Peyer's patch (tissue), 4 donors: ENCODE measurements around the gene SLC14A1. TPM values are rescaled to one million over a fixed set of nuclear protein-coding genes. Genes with fewer than 3 reads are reported as not detected.

Source experiments
- DNase-seq, 3 donors: peaks; one replicate each; pipeline ENCODE4 v3.0.0-alpha.2; 2017 to 2019
- H3K27ac ChIP-seq, 4 donors: fragments of 200-600 bp; sonication (generic); one replicate each; pipeline ENCODE4 v1.5.1; 2016 to 2019
- H3K27me3 ChIP-seq, 2 donors: fragments of 200-600 bp; sonication (generic); one replicate each; pipeline ENCODE4 v1.5.1; 2019
- H3K36me3 ChIP-seq, 3 donors: fragments of 200-600 bp; sonication (generic); one replicate each; pipeline ENCODE4 v1.5.1; 2016 to 2019
- H3K4me1 ChIP-seq, 4 donors: fragments of 200-600 bp; sonication (generic); one replicate each; pipeline ENCODE4 v1.5.1; 2016 to 2019
- H3K4me3 ChIP-seq, 4 donors: fragments of 200-600 bp; sonication (generic); 1 replicate in 3 of 4; 2 replicates in 1 of 4; pipeline ENCODE4 v1.5.1; 2016 to 2019; ENCODE audit warnings: mild to moderate bottlenecking in 1 of 4
- H3K9me3 ChIP-seq, 4 donors: fragments of 200-600 bp; sonication (generic); one replicate each; pipeline ENCODE4 v1.5.1; 2016 to 2019; ENCODE audit warnings: mild to moderate bottlenecking in 1 of 4
- POLR2A ChIP-seq, 2 donors: fragments of 450-650 bp; IDR thresholded peaks; one replicate each; pipeline ENCODE4 v1.5.1; 2017; ENCODE audit warnings: antibody characterized with exemption in 2 of 2, mild to moderate bottlenecking in 2 of 2, moderate library complexity in 2 of 2
- total RNA-seq, 4 donors: library from RNA; depleted of rRNA; stranded (reverse); fragments of >200 nt; gene quantifications; one replicate each; pipeline ENCODE4 v1.1.0, GENCODE V29; 2016
- TF ChIP-seq, protein P1 (sequence below), 6 experiments: fragments of 450-650 bp in 4 of 6; fragments of 200-600 bp in 2 of 6; sonication (generic) in 1 of 6; IDR thresholded peaks; one replicate each; pipeline ENCODE4 v1.5.1; 2017 to 2019; ENCODE audit warnings: antibody characterized with exemption in 6 of 6, mild to moderate bottlenecking in 3 of 6, moderate library complexity in 1 of 6

SLC14A1 gene
- 1 to 10 TPM in 3 of 4 donors, under 1 TPM in 1; 0.35 to 9.7 (median 1.6) TPM for total RNA-seq

DNA sequence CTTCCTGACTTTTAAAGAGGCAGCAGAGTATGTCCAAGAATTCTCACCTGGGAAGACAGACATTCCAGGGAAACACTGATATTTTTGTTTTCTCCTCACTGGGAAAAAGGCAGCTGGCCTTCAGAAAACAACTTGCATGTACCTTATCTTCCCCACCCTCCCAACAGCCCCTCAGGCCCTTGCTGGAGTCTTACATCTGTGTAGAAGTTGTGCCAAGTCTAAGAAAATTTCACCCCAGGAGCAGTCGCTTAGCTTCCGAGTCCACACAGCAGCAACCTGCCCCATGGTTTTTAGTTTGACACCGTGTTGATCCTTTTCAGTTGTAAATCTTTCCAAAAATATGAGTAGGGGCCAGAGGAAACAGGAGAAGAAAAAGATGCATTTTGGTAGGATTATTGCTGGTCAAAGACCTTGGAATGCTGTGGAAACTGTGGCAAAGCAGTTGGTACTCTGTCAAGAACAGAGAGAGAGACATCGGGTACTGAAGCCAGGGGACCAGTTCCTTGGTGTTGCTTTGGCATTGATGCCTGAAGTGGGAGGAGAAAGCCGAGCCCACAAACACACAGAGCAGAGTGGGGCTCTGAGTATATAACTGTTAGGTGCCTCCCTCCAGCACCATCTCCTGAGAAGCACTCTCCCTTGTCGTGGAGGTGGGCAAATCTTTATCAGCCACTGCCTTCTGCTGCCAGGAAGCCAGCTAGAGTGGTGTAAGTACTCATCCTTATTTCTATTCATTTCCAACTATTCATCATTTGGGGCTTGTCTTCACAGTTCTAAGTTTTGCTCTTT lies at the start of gene SLC14A1:
TSS of gene SLC14A1 (plus strand) at position 615 of the 789 bp plus-strand sequence. CDS start 6,140 bp downstream, outside the sequence.
- no peak for DNase-seq
- no peaks in the 10 kb centered on the region for H3K9me3 ChIP-seq
- H3K36me3 ChIP-seq, result no peaks in the 10 kb centered on the region
- TF ChIP-seq, protein P1, sequence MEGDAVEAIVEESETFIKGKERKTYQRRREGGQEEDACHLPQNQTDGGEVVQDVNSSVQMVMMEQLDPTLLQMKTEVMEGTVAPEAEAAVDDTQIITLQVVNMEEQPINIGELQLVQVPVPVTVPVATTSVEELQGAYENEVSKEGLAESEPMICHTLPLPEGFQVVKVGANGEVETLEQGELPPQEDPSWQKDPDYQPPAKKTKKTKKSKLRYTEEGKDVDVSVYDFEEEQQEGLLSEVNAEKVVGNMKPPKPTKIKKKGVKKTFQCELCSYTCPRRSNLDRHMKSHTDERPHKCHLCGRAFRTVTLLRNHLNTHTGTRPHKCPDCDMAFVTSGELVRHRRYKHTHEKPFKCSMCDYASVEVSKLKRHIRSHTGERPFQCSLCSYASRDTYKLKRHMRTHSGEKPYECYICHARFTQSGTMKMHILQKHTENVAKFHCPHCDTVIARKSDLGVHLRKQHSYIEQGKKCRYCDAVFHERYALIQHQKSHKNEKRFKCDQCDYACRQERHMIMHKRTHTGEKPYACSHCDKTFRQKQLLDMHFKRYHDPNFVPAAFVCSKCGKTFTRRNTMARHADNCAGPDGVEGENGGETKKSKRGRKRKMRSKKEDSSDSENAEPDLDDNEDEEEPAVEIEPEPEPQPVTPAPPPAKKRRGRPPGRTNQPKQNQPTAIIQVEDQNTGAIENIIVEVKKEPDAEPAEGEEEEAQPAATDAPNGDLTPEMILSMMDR (IDR thresholded peaks at IDR 0.05), result no peak
- no peak for TF ChIP-seq POLR2A (IDR thresholded peaks at IDR 0.05)
- no peak within 1 kb of the TSS for H3K27ac ChIP-seq
- H3K27me3 ChIP-seq, result no peaks in the 10 kb centered on the region
- no peaks in the 10 kb centered on the region for H3K4me1 ChIP-seq
- H3K4me3 ChIP-seq, result no peak within 1 kb of the TSS

DNA sequence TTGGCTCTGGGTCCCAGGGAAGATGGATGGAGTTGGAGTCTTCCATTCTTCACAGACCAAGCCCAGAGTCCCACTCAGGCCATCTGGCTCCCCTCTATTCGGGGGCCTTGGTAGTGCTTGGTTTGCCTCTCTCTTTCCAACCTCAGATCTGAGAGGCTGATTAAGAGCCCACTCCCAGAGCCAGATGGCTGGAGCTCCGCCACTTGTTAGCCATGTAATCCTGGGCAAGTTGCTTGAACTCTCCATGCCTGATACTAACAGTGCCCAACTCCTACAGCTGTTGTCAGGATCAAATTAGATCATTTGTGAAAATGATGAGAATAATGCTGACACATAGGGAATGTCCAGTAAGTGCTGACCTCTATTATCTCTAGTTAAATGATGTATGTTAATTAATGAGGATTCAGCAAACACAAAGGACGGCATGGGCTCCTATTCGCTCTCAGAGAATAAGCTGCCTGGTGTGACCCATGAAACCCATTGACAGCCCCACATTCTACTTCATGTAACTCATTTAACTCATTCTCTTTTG lies 46.6 kb upstream of the SLC14A1 start:
- TF ChIP-seq POLR2A (IDR thresholded peaks at IDR 0.05), result no peak
- TF ChIP-seq, protein P1 (IDR thresholded peaks at IDR 0.05), result no peak
- H3K9me3 ChIP-seq, result no peaks in the 10 kb centered on the region
- no peaks in the 10 kb centered on the region for H3K4me1 ChIP-seq
- H3K27ac ChIP-seq, result no peak overlapping the region
- no peak overlapping the region for H3K4me3 ChIP-seq
- H3K27me3 ChIP-seq, result no peaks in the 10 kb centered on the region
- no peaks in the 10 kb centered on the region for H3K36me3 ChIP-seq
- DNase-seq, result no peak

DNA sequence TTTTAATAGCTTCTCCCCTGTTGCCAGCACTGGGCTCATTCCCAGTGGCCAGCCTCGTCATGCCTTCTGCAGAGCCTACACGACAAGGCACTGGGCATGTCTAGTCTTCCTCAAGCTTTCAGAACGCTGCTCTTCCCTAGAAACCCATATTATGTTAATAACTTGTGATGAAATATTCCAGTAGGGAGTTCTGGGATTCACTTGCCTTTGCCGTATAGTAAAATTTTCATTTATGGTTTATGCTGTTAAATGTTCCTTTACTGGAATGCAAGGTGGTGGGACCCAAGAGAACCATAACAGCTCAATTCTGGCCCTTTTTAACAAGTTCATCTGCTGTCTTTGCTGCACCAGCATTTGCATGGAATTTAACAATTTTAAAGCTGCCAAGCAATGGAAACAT lies 45.5 kb upstream of the SLC14A1 start:
- TF ChIP-seq, protein P1 (IDR thresholded peaks at IDR 0.05), result no peak
- TF ChIP-seq POLR2A (IDR thresholded peaks at IDR 0.05), result no peak

DNA sequence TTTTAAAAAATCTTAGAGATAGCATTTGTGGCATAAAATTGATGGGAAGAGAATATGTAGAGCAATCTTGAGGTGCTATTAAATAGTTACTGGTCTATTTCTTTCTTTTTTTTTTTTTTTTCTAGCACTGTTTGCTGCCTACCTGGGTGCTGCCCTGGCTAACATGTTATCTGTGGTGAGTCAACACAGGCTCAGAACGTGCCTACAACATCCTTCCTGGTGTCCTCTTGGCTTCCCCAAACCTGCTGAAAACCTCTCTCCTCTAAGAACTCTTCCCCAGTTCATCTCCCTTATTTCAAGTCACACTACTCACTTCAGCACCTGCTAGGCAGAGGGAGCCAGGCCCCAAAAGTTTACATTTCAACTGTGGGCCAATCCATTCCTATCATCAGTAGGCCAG lies 45.1 kb upstream of the SLC14A1 start:
- no peak for TF ChIP-seq POLR2A (IDR thresholded peaks at IDR 0.05)
- TF ChIP-seq, protein P1 (IDR thresholded peaks at IDR 0.05), result no peak
- no peaks in the 10 kb centered on the region for H3K9me3 ChIP-seq

More for the DNA sequence above, 45.5 kb upstream of the SLC14A1 start:
- DNase-seq, result no peak
- Histone ChIP-seq H3K9me3 (no peaks in the 10 kb centered on the region), H3K4me3 (no peak overlapping the region), H3K27ac (no peak overlapping the region), H3K27me3 (no peaks in the 10 kb centered on the region), H3K4me1 (no peaks in the 10 kb centered on the region), H3K36me3 (no peaks in the 10 kb centered on the region)

DNA sequence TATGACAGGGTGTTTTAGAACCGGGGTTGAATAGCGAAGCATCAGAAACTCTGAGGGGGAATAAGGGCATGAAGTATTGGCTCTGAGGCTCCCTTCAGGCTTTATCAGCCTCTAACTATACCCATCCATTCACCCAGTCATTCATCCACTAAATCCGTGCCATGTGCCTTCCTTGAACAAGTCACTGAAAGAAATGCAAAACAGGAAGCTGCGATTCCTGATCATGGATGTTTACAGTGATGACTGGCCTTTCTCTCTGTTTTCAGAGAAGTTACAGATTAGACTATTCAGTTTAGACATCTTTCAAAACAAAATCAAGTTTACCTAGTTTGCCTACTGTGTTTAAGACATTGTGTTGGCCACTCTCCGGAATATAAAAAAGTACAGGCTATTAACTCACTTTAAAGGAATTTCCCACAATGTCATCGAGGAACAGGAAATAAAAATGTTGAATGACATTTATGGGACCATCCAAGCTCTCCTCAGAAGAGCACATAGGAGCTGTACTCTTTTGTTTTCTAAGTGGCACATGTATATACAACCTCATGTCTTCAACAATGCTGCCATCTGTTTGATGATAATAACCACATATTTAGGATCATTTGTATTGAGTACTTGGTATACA lies 43.8 kb upstream of the SLC14A1 start:
- Histone ChIP-seq H3K27ac (no peak overlapping the region), H3K36me3 (no peaks in the 10 kb centered on the region), H3K4me1 (no peaks in the 10 kb centered on the region), H3K9me3 (no peaks in the 10 kb centered on the region), H3K27me3 (no peaks in the 10 kb centered on the region), H3K4me3 (no peak overlapping the region)
- DNase-seq, result no peak
- TF ChIP-seq POLR2A (IDR thresholded peaks at IDR 0.05), result no peak
- TF ChIP-seq, protein P1 (IDR thresholded peaks at IDR 0.05), result no peak

More for the DNA sequence above, 45.1 kb upstream of the SLC14A1 start:
- H3K4me1 ChIP-seq, result no peaks in the 10 kb centered on the region
- no peak overlapping the region for H3K4me3 ChIP-seq
- H3K27me3 ChIP-seq, result no peaks in the 10 kb centered on the region
- H3K27ac ChIP-seq, result no peak overlapping the region
- no peak for DNase-seq
- no peaks in the 10 kb centered on the region for H3K36me3 ChIP-seq
